Measurements from ENCODE around the gene LRRC17. TPM values are rescaled to one million over a fixed set of nuclear protein-coding genes. Genes with fewer than 3 reads are reported as not detected.

Gene LRRC17
- total RNA-seq, 4 donors from 2014 or later = 0.62 to 2.5 (median 1.6) TPM; not detected in 1

- Histone ChIP-seq H3K36me3 (no peaks in the 10 kb centered on the region), H3K4me1 (peaks cover 0 to 4% of the 10 kb centered on the region in 2 donors), H3K4me3 (no peak overlapping the region), H3K27ac (no peak overlapping the region), H3K27me3 (no peaks in the 10 kb centered on the region), H3K9me3 (no peaks in the 10 kb centered on the region)
- in situ Hi-C loops (cut with MboI; ENCODE audit: low sequenced_read_pairs in 4 of 4) = no loop called here
- ATAC-seq = no peak
- no peak for TF ChIP-seq POLR2A (IDR thresholded peaks at IDR 0.05)
- TF ChIP-seq, protein P1, sequence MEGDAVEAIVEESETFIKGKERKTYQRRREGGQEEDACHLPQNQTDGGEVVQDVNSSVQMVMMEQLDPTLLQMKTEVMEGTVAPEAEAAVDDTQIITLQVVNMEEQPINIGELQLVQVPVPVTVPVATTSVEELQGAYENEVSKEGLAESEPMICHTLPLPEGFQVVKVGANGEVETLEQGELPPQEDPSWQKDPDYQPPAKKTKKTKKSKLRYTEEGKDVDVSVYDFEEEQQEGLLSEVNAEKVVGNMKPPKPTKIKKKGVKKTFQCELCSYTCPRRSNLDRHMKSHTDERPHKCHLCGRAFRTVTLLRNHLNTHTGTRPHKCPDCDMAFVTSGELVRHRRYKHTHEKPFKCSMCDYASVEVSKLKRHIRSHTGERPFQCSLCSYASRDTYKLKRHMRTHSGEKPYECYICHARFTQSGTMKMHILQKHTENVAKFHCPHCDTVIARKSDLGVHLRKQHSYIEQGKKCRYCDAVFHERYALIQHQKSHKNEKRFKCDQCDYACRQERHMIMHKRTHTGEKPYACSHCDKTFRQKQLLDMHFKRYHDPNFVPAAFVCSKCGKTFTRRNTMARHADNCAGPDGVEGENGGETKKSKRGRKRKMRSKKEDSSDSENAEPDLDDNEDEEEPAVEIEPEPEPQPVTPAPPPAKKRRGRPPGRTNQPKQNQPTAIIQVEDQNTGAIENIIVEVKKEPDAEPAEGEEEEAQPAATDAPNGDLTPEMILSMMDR (IDR thresholded peaks at IDR 0.05 in 4 of 5, conservative IDR thresholded peaks at IDR 0.05 in 1 of 5) = no peak
- no peak for DNase-seq
- intact Hi-C loops (cut with DNase I; ENCODE audit: low total_unique reads) = no loop called here
Measured at GRCh38 chr7:102994567-102994966, 81.8 kb downstream of the LRRC17 start.

Other genes starting within 250 kb of the LRRC17 start
- gene POLR2J2, start 241.3 kb upstream of the LRRC17 start, total RNA-seq = 1 to 10 TPM in 1 of 4 donors, under 1 TPM in 2, not detected in 1; 0.59 to 2.9 (median 0.80) TPM
- 10 to 100 TPM in 3 of 4 donors, 1 to 10 TPM in 1; 9.9 to 28.0 (median 18.9) TPM for gene FAM185A, start 164.0 kb upstream of the LRRC17 start, total RNA-seq
- gene FBXL13, start 161.8 kb downstream of the LRRC17 start, total RNA-seq = under 1 TPM in 1 of 4 donors, not detected in 3; 0.26 TPM
- gene ARMC10, start 162.1 kb downstream of the LRRC17 start, total RNA-seq = 10 to 100 TPM; 23.6 to 31.3 (median 27.2) TPM
- 1 to 10 TPM; 2.3 to 5.7 (median 4.0) TPM for gene NAPEPLD, start 236.1 kb downstream of the LRRC17 start, total RNA-seq